Activated T-helper 1 cell treated with anti-CD3 and anti-CD28 coated beads, Interleukin-12 subunit alpha, Interleukin-12 subunit beta, Interleukin-2, Interleukin-4 antibody, amounts not matched to agents 30 ng/mL and 10 ng/mL and 1 ng/mL, durations not matched to agents 14 hours and 24 hours and 36 hours (primary cell): ENCODE results near the gene ZDHHC11. TPM values are rescaled to one million over a fixed set of nuclear protein-coding genes. Genes with fewer than 3 reads are reported as not detected.
"Not testable (repeated sequence)": the region's sequence is repeated elsewhere in the genome, so short reads cannot be mapped to it uniquely, and the experiment has no call there.

ENCODE experiments used
- DNase-seq: peaks from one replicate; pipeline ENCODE4 v3.0.0; 2021; ENCODE audit warnings: low spot score
- H3K27ac Mint-ChIP-seq: one replicate; pipeline ENCODE4 v1.8.0; 2021; ENCODE audit warnings: mild to moderate bottlenecking, mixed read lengths
- H3K27me3 Mint-ChIP-seq: one replicate; pipeline ENCODE4 v1.8.0; 2022; ENCODE audit warnings: mild to moderate bottlenecking, moderate library complexity, mixed read lengths; ENCODE audit not compliant: insufficient read depth
- H3K36me3 Mint-ChIP-seq: one replicate; pipeline ENCODE4 v1.8.0; 2021; ENCODE audit warnings: low read depth, mixed read lengths
- H3K4me1 Mint-ChIP-seq: one replicate; pipeline ENCODE4 v1.8.0; 2021; ENCODE audit warnings: low read depth, mixed read lengths
- H3K4me3 Mint-ChIP-seq: one replicate; pipeline ENCODE4 v1.8.0; 2021; ENCODE audit warnings: mild to moderate bottlenecking, moderate library complexity, mixed read lengths
- H3K9me3 Mint-ChIP-seq: one replicate; pipeline ENCODE4 v1.8.0; 2021; ENCODE audit warnings: mixed read lengths
- intact Hi-C: fragments of 100-400 bp; cut with micrococcal nuclease; formaldehyde crosslinking; loops from one replicate; pipeline ENCODE4 v1.15.1; 2024
- total RNA-seq: library from RNA; stranded (reverse); gene quantifications from 2 replicates; pipeline ENCODE4 v1.2.3, GENCODE V29; 2022

Gene ZDHHC11
- total RNA-seq, 1 donor from 2014 or later = 14.4 TPM

DNA sequence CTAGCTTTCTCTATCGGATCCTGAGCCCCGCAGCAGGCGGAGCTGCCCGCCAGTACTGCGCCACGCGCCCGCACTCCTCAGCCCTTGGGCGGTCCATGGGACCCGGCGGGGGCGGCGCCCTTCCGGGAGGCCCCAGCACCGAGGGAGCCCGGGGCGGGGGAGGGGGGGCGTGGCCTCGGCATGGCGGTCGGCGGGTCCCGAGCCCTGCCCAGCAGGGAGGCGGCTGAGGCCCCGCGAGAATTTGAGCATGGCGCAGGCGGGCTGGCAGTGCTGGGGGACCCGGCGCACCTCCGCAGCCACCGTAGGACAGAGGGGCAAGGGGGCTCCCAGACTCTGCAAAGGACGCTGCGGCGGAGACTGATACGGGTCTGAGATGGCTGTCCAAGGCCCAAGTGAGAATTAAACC is 73.0 kb downstream of the ZDHHC11 start:
- Mint-ChIP-seq H3K27me3 (peaks cover 2% of the 10 kb centered on the region), H3K4me3 (no peak overlapping the region), H3K4me1 (no peaks in the 10 kb centered on the region), H3K27ac (no peak overlapping the region), H3K36me3 (no peaks in the 10 kb centered on the region), H3K9me3 (no peaks in the 10 kb centered on the region)
- intact Hi-C loops = loop anchor here (5.0 kb wide), 1 partner anchor 95 kb away; no protein-coding TSS in a partner anchor
- no peak for DNase-seq

DNA sequence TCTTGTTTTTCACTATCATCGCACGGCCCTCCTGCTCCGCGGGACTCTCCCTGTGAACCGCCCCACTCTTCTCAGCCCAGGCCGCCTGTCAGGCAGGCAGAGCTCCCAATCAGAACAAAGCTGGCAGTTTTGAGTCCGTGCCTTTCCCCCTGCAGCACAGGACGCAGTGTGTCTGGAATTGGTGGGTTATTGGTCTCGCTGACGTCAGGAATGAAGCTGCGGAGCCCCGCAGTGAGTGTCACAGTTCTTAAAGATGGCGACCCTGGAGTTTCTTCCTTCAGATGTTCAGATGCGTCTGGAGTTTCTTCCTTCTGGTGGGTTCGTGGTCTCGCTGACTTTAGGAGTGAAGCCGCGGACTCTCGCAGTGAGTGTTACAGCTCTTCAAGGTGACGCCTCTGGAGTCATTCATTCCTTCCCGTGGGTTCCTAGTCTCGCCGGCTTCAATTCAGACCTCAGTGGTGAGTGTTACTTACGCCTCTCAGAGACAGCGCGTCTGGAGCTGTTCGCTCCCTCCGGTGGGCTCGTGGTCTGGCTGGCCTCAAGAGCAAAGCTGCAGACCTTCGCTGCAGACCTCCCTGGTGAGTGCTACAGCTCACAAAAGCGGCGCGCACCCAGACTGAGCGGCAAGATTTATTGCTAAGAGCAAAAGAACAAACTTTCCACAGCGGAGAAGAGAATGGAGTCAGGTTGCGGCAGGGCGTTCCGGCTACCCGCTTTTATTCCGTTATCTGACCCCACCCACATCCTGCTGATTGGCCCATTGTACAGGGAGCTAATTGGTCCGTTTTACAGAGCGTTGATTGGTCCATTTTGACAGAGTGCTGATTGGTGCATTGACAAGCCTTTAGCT is 73.7 kb downstream of the ZDHHC11 start:
- Mint-ChIP-seq H3K36me3 (no peaks in the 10 kb centered on the region), H3K27me3 (peaks cover 2% of the 10 kb centered on the region), H3K4me3 (no peak overlapping the region), H3K4me1 (no peaks in the 10 kb centered on the region), H3K27ac (no peak overlapping the region), H3K9me3 (no peaks in the 10 kb centered on the region)
- intact Hi-C loops = loop anchor here (5.0 kb wide), 1 partner anchor 95 kb away; no protein-coding TSS in a partner anchor
- no peak for DNase-seq

GRCh38 chr5:775961-776861 is 74.6 kb downstream of the ZDHHC11 start:
- H3K9me3 Mint-ChIP-seq = no peaks in the 10 kb centered on the region
- no peak overlapping the region for H3K4me3 Mint-ChIP-seq
- no peaks in the 10 kb centered on the region for H3K36me3 Mint-ChIP-seq
- intact Hi-C loops = loop anchor here (5.0 kb wide), 1 partner anchor 94 kb away; no protein-coding TSS in a partner anchor
- no peak overlapping the region for H3K27ac Mint-ChIP-seq
- H3K27me3 Mint-ChIP-seq = peaks cover 2% of the 10 kb centered on the region
- DNase-seq = no peak
- no peaks in the 10 kb centered on the region for H3K4me1 Mint-ChIP-seq

DNA sequence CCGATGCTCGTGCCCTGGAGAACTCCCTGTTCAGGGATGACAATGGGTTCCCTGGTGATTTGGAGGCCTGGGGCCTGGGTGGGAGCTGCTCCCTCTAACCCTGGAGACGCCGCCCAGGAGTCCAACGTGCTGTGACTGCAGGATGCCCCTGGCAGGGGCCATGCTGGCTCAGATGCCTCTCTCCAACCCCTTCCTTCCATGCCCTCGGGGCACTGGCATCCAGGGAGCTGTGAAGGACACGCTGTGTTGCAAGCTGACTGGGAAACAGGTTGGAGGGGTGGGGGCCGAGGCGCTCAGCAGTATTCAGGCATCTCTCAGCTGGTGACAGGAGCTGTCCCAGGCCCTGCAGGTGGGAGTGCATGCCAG is 75.2 kb downstream of the ZDHHC11 start:
- H3K27me3 Mint-ChIP-seq, H3K4me3 Mint-ChIP-seq, DNase-seq, H3K4me1 Mint-ChIP-seq, H3K36me3 Mint-ChIP-seq, H3K9me3 Mint-ChIP-seq, H3K27ac Mint-ChIP-seq: not testable (repeated sequence)
- intact Hi-C loops = loop anchor here (5.0 kb wide), 1 partner anchor 93 kb away; no protein-coding TSS in a partner anchor

DNA sequence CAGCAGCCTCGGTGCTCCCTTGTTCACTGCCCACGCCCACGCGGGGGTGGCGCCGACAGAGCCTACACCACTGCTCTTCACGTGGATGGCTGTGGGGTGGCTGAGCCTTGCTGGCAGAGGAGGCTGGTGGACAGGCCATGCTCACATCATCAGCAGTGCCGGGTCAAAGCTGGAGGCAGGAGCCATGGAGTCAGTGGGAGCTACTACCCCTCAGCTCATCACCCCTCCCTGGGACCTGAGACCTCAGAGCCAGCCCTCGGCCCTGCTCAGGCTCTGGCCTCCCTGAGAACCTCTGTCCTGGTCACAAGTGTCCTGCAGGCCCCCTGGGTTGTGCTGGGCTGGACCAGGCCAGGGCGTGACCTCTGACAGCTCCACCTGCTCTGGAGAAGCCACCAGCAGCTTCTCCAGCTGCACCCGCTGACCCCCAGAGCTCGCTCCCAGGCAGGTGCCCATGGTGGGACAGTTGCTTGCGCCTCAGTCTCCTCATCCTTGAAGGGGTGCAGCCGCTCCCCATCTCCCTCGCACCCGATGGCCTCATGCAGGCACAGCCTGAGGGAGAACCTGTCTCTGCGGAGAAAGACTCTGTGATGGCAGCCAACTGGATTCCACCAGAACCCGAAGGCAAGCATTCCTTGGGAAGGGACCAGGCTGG is 75.8 kb downstream of the ZDHHC11 start:
- H3K4me3 Mint-ChIP-seq, H3K27me3 Mint-ChIP-seq, H3K27ac Mint-ChIP-seq, H3K9me3 Mint-ChIP-seq, H3K36me3 Mint-ChIP-seq, H3K4me1 Mint-ChIP-seq, DNase-seq: not testable (repeated sequence)
- intact Hi-C loops = loop anchor here (5.0 kb wide), 1 partner anchor 93 kb away; no protein-coding TSS in a partner anchor

DNA sequence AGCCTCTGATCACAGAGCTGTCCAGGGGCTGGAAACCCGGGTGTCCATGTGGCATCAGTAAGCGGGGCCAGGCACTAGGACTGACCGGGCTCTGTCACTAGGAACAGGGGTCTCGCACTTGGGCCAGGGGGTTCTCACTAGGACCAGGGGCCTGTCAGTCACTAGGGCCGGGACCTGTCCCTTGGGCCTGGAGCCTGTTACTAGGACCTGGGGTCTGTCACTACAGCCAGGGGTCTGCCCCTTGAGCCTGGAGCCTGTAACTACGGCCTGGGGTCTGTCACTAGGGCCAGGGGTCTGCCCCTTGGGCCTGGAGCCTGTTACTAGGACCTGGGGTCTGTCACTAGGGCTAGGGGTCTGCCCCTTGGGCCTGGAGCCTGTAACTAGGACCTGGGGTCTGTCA is 76.5 kb downstream of the ZDHHC11 start:
- H3K4me1 Mint-ChIP-seq, H3K27ac Mint-ChIP-seq, H3K36me3 Mint-ChIP-seq, H3K4me3 Mint-ChIP-seq, intact Hi-C loops, H3K27me3 Mint-ChIP-seq, DNase-seq, H3K9me3 Mint-ChIP-seq: not testable (repeated sequence)

DNA sequence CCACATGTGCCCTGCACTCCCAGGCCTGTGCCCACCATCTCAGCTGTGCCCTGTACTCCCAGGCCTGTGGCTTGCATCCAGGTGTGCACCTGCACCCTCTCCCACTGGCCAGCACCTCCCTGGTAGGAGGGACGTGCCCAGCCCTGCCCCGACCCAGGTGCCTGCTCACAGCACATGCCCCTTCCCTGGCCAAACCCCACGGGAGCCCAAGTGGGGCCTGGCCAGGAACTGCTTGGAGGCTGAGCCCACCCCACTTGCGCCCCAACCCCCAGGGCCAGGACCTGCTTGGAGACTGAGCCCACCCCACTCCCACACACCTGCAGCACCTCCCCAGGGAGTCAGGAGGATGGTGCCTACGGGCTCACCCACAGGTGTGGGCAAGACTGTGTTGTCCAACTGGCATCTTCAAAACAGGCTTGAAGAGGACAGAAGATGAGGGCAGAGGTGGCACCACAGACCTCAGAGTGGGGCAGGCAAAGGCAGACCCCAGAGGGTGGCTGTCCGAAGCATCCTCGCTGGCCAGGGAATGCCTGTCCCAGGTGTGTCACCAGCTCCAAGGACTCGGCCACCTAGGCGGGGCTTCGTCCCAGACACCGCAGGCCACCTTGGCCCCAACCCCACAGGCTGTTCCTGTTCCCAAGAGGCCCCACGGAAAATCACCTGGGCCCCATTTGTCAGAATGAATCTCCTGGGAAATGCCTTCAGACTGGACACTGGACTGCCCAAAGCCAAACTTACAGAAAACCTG is 77.1 kb downstream of the ZDHHC11 start:
- no peak for DNase-seq
- H3K9me3 Mint-ChIP-seq = no peaks in the 10 kb centered on the region
- H3K27me3 Mint-ChIP-seq = peaks cover 2% of the 10 kb centered on the region
- intact Hi-C loops = no loop called here
- no peak overlapping the region for H3K4me3 Mint-ChIP-seq
- H3K27ac Mint-ChIP-seq = no peak overlapping the region
- H3K4me1 Mint-ChIP-seq = no peaks in the 10 kb centered on the region
- no peaks in the 10 kb centered on the region for H3K36me3 Mint-ChIP-seq

GRCh38 chr5:772931-773330 is 77.9 kb downstream of the ZDHHC11 start:
- H3K4me1 Mint-ChIP-seq, H3K27me3 Mint-ChIP-seq, H3K4me3 Mint-ChIP-seq, H3K27ac Mint-ChIP-seq, H3K36me3 Mint-ChIP-seq, DNase-seq, H3K9me3 Mint-ChIP-seq, intact Hi-C loops: not testable (repeated sequence)

DNA sequence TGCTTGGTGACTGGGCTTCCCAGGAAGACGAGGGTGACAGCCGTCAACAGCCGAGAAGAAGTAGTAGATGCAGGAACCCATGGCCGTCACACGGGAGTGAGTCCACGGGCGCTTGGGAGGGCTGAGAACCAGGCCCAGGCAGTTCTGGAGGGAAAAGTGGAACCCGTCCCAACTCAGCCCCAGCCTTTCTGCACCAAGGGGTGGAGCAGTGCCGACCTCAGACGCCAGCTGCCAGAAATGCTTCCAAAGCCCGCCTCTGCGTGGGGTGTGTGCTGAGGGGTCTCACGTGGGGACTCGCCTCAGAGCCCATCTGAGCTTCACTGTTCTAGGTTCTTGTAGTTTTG is 78.3 kb downstream of the ZDHHC11 start:
- H3K27me3 Mint-ChIP-seq, intact Hi-C loops, H3K9me3 Mint-ChIP-seq, H3K36me3 Mint-ChIP-seq, H3K27ac Mint-ChIP-seq, H3K4me3 Mint-ChIP-seq, DNase-seq, H3K4me1 Mint-ChIP-seq: not testable (repeated sequence)

DNA sequence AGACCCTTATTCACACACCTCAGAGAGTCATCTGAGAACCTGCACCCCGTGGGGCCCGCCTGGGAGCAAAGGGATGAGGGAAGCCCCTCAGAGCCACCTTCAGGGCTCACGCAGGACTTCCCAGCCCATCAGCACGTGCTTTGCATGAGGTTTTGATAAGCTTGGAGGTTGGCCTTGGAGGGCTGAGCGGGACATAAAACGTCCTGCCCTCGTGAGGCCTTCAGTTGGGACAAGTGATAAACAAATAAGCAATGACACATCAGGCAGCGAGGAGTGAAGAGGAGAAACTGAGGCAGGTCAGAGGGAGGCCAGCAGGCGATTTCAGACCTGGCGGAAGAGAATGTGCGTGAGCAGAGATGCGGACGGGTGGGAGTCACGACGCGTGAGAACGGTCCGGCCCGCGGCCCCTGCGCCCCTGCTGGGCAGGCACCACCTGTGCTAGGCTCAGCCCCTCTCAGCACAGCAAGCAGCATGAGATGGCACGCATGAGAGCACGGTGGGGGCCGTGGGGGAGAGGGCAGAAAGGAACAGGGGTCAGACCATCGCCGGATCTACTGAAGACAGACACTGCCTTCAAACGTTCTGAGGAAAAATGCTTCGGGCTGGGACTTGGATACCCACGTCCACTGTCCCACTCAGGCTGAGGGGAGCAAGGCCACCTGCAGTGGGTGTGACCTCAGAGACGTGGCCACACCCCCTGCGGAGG is 78.8 kb downstream of the ZDHHC11 start:
- H3K9me3 Mint-ChIP-seq, H3K36me3 Mint-ChIP-seq, H3K27me3 Mint-ChIP-seq, DNase-seq, H3K4me3 Mint-ChIP-seq, H3K4me1 Mint-ChIP-seq, H3K27ac Mint-ChIP-seq, intact Hi-C loops: not testable (repeated sequence)

DNA sequence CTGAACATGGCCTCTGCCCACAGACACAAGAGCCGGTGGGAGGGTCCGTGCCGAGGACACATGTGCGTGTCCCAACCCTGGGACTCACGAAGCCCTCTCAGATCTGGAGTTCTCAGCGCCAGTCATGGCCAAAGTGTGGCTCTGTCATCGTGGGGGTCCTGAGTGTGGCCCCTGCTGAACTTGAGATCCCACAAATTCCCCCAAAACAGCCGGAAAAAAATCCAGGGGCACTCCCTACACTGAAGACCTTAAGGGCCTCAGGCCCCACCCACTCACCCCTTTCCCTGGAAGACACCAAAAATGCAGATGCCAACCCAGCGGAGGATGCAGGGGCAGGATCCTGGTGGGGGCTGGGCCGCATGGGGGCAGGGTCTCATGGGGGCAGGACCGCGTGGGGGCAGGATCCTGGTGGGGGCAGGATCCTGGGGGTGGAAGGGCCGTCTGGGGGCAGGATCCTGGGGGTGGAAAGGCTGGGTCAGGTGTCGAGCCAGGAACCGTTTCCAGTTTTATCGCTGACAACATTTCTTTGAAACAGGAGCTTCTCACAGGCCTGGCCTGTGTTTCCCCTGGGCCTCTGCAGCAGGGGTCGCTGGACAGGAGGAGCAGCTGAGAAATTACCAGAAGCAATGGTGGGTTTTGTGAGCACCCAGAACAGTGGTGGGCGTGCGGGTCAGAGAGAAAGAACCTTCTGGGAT is 79.6 kb downstream of the ZDHHC11 start:
- intact Hi-C loops = not testable (repeated sequence)

More for the DNA sequence above, 79.6 kb downstream of the ZDHHC11 start:
- not testable (repeated sequence) for H3K27ac Mint-ChIP-seq, H3K36me3 Mint-ChIP-seq, DNase-seq, H3K27me3 Mint-ChIP-seq, H3K4me3 Mint-ChIP-seq, H3K4me1 Mint-ChIP-seq, H3K9me3 Mint-ChIP-seq
